ENCODE data around the gene ULK4.

The ULK4 gene

DNA sequence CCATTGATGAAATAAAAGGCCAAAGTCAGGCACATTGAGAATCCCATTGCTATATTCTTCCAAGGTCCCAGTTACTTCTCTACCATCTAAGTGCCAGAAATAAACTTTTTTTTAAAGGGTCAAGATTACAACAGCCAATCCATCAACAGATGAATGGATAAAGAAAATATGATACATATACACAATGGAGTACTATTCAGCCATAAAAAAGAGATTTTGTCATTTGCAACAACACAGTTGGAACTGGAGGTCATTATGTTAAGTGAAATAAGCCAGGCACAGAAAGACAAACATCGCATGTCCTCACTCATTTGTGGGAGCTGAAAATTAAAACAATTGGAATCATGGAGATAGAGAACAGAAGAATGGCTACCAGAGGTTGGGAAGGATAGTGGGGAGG is 25.5 kb downstream of the ULK4 start:
- DNase-seq (ENCODE audit: low spot score) = no peak
- TF ChIP-seq, protein P1, sequence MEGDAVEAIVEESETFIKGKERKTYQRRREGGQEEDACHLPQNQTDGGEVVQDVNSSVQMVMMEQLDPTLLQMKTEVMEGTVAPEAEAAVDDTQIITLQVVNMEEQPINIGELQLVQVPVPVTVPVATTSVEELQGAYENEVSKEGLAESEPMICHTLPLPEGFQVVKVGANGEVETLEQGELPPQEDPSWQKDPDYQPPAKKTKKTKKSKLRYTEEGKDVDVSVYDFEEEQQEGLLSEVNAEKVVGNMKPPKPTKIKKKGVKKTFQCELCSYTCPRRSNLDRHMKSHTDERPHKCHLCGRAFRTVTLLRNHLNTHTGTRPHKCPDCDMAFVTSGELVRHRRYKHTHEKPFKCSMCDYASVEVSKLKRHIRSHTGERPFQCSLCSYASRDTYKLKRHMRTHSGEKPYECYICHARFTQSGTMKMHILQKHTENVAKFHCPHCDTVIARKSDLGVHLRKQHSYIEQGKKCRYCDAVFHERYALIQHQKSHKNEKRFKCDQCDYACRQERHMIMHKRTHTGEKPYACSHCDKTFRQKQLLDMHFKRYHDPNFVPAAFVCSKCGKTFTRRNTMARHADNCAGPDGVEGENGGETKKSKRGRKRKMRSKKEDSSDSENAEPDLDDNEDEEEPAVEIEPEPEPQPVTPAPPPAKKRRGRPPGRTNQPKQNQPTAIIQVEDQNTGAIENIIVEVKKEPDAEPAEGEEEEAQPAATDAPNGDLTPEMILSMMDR (IDR thresholded peaks at IDR 0.05; ENCODE audit: borderline replicate concordance, control extremely low read depth, extremely low read depth, insufficient read depth, missing control alignments) = no peak
- in situ Hi-C loops (cut with MboI; ENCODE audit: low sequenced_read_pairs, unreplicated experiment) = no loop called here

- no peak for DNase-seq (ENCODE audit: low spot score)
- in situ Hi-C loops (cut with MboI; ENCODE audit: low sequenced_read_pairs, unreplicated experiment) = no loop called here
- TF ChIP-seq, protein P1 (IDR thresholded peaks at IDR 0.05; ENCODE audit: borderline replicate concordance, control extremely low read depth, extremely low read depth, insufficient read depth, missing control alignments) = no peak
Observed at GRCh38 chr3:41933154-41933676, 28.7 kb downstream of the ULK4 start.

DNA sequence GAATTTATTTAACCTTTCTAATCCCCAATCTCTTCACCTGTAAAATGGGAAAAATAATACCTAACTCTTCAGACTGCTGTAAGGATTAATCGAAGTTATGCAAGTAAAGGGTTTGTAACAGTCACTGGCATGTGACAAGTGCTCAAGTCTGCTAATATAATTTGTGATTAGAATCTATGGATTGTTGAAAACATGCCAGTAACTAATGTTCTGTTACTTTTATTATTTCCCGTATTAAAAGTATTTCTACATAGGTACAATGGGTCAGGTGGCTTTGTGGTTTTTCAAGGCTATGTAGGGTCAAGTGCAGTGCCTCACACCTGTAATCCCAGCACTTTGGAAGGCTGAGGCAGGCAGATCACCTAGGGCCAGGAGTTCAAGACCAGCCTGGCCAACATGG is 29.4 kb downstream of the ULK4 start:
- in situ Hi-C loops (cut with MboI; ENCODE audit: low sequenced_read_pairs, unreplicated experiment) = no loop called here
- TF ChIP-seq, protein P1 (IDR thresholded peaks at IDR 0.05; ENCODE audit: borderline replicate concordance, control extremely low read depth, extremely low read depth, insufficient read depth, missing control alignments) = no peak
- no peak for DNase-seq (ENCODE audit: low spot score)

- in situ Hi-C loops (cut with MboI; ENCODE audit: low sequenced_read_pairs, unreplicated experiment) = loop anchor here (25.0 kb wide), 1 partner anchor 517 kb away; no protein-coding TSS in a partner anchor
- no peak for DNase-seq (ENCODE audit: low spot score)
- TF ChIP-seq, protein P1 (IDR thresholded peaks at IDR 0.05; ENCODE audit: borderline replicate concordance, control extremely low read depth, extremely low read depth, insufficient read depth, missing control alignments) = no peak
Observed at GRCh38 chr3:41920406-41920965, 41.4 kb downstream of the ULK4 start.

GRCh38 chr3:41915353-41915752 is 46.5 kb downstream of the ULK4 start:
- no peak for DNase-seq (ENCODE audit: low spot score)
- in situ Hi-C loops (cut with MboI; ENCODE audit: low sequenced_read_pairs, unreplicated experiment) = loop anchor here (25.0 kb wide), 1 partner anchor 522 kb away; no protein-coding TSS in a partner anchor
- TF ChIP-seq, protein P1 (IDR thresholded peaks at IDR 0.05; ENCODE audit: borderline replicate concordance, control extremely low read depth, extremely low read depth, insufficient read depth, missing control alignments) = no peak

DNA sequence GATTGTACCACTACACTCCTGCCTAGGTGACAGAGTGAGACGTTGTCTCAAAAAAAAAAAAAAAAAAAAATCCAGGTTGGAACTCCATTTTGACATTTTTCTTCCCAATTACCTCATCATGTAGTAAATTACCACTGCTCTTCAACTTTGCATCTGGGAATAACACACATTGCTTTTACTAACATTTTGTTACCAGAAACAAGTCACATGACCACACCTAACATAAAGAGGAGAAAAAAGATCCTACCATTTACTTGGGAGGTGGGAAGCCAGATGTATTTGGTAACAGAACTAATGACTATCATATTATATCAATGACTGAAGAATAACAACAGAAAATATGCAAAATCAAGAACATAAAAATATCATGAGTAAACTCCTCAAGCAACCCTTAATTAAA is 49.6 kb downstream of the ULK4 start:
- DNase-seq (ENCODE audit: low spot score) = no peak
- TF ChIP-seq, protein P1 (IDR thresholded peaks at IDR 0.05; ENCODE audit: borderline replicate concordance, control extremely low read depth, extremely low read depth, insufficient read depth, missing control alignments) = no peak
- in situ Hi-C loops (cut with MboI; ENCODE audit: low sequenced_read_pairs, unreplicated experiment) = loop anchor here (25.0 kb wide), 1 partner anchor 525 kb away; no protein-coding TSS in a partner anchor

Measured in GM13976 (cell line).